HEK293T (cell line): ENCODE data around the gene GINS1.

Source experiments
- CTCF ChIA-PET: fragments of 350-600 bp; formaldehyde crosslinking; extraction: SDS; loops from one replicate; lab custom pipeline; 2021; ENCODE audit warnings: antibody characterized with exemption, inconsistent platforms; lab: Yijun Ruan, JAX
- POLR2A ChIA-PET: fragments of 350-600 bp; formaldehyde crosslinking; extraction: SDS; loops from one replicate; lab custom pipeline; 2020; ENCODE audit warnings: antibody characterized with exemption, inconsistent platforms; lab: Yijun Ruan, JAX
- DNase-seq: peaks from one replicate; pipeline ENCODE4 v3.0.0; 2012; ENCODE audit warnings: mixed read lengths; ENCODE audit errors: extremely low spot score
- ARNT ChIP-seq: fragments of 450-650 bp; IDR thresholded peaks from 2 replicates; pipeline ENCODE4 v1.6.1; 2017; ENCODE audit warnings: mild to moderate bottlenecking
- BHLHE40 ChIP-seq: fragments of 450-650 bp; IDR thresholded peaks from 2 replicates; pipeline ENCODE4 v1.6.1; 2016; ENCODE audit warnings: mild to moderate bottlenecking, moderate library complexity, borderline replicate concordance
- CTBP1 ChIP-seq: fragments of 450-650 bp; IDR thresholded peaks from 2 replicates; pipeline ENCODE4 v1.6.1; 2016; ENCODE audit warnings: borderline replicate concordance
- ELF4 ChIP-seq: fragments of 450-650 bp; IDR thresholded peaks from 2 replicates; pipeline ENCODE4 v1.6.1; 2017; ENCODE audit warnings: antibody characterized with exemption
- FOXA1 ChIP-seq: fragments of 450-650 bp; IDR thresholded peaks from 2 replicates; pipeline ENCODE4 v1.6.1; 2016; ENCODE audit warnings: mild to moderate bottlenecking
- FOXK2 ChIP-seq: fragments of 450-650 bp; IDR thresholded peaks from 2 replicates; pipeline ENCODE4 v1.6.1; 2016; ENCODE audit warnings: mild to moderate bottlenecking
- FOXM1 ChIP-seq: fragments of 450-650 bp; IDR thresholded peaks from 2 replicates; pipeline ENCODE4 v1.6.1; 2017; ENCODE audit warnings: mild to moderate bottlenecking, borderline replicate concordance
- HDGF ChIP-seq: fragments of 450-650 bp; IDR thresholded peaks from 2 replicates; pipeline ENCODE4 v1.6.1; 2017; ENCODE audit warnings: antibody characterized with exemption, borderline replicate concordance
- L3MBTL2 ChIP-seq: fragments of 450-650 bp; conservative IDR thresholded peaks from 2 replicates; pipeline ENCODE4 v1.6.1; 2016; ENCODE audit warnings: mild to moderate bottlenecking
- LEF1 ChIP-seq: fragments of 450-650 bp; IDR thresholded peaks from 2 replicates; pipeline ENCODE4 v1.6.1; 2017; ENCODE audit warnings: mild to moderate bottlenecking, borderline replicate concordance
- NFRKB ChIP-seq: fragments of 450-650 bp; IDR thresholded peaks from 2 replicates; pipeline ENCODE4 v1.6.1; 2016; ENCODE audit warnings: mild to moderate bottlenecking, moderate library complexity
- PKNOX1 ChIP-seq: fragments of 450-650 bp; IDR thresholded peaks from 2 replicates; pipeline ENCODE4 v1.6.1; 2016
- SP1 ChIP-seq: fragments of 450-650 bp; IDR thresholded peaks from 2 replicates; pipeline ENCODE4 v1.6.1; 2017
- SUZ12 ChIP-seq: fragments of 450-650 bp; IDR thresholded peaks from 2 replicates; pipeline ENCODE4 v1.6.1; 2016; ENCODE audit warnings: mild to moderate bottlenecking
- TARDBP ChIP-seq: fragments of 450-650 bp; IDR thresholded peaks from 2 replicates; pipeline ENCODE4 v1.6.1; 2016
- ZNF384 ChIP-seq: fragments of 450-650 bp; IDR thresholded peaks from 2 replicates; pipeline ENCODE4 v1.6.1; 2016

GINS1 gene

DNA sequence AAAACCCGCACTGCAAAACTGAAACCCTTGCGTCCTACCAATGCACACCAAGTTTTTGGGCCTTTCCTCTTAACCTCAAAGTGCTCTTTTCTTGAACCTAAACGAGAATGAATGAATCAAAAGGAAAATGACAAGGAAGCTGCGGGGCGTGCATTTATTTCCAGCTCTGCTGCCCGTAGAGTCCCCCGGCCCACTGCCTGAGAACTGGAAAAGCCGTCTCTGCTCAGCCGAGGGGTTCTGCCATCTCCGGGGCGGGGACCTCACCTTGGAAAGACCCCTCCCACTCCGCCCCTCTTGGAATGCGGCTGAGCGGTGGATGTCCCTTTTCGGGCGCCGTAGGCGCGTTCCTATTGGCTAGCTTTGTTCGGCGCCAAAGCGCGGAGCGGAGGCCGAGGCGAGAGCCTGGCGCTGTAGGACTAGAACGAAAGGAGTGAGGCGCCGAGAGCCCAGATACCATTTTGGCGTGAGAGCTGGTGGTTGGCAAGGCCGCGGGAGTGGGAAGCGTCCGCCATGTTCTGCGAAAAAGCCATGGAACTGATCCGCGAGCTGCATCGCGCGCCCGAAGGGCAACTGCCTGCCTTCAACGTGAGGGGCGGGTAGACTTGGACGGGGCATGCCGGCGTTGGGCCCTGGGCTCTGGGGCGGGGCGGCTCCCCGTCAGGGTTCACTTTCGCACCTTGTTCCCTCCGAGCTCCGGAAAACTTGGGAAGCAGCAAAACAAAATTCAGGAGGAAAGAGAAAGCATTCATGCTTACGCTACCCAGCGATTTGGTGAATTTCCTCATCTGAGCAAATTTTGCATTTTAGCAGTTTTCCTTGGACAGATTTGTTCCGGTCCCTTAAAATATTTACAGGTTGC lies at the start of gene GINS1:
GINS1 (plus strand) TSS at position 363 of the 859 bp plus-strand sequence; CDS start at position 511, 148 bp downstream.
- POLR2A ChIA-PET, result interaction anchor here (0.6 to 2.3 kb wide), 26 partner anchors 9 to 419 kb away, joined by 3 to 26 read pairs (median 4); partner anchors contain the start of genes ABHD12 and PYGB
- CTCF ChIA-PET, result interaction anchor here (0.6 to 1.2 kb wide), 3 partner anchors 9 to 1346 kb away, joined by 3 to 7 read pairs (median 4); no protein-coding TSS in a partner anchor
- peak; percentile 89 for DNase-seq
- TF ChIP-seq FOXM1, result no peak
- no peak for TF ChIP-seq SUZ12
- TF ChIP-seq FOXA1, result no peak
- TF ChIP-seq ELF4, result no peak
- no peak for TF ChIP-seq ARNT
- TF ChIP-seq CTBP1, result no peak
- peak; percentile 97 for TF ChIP-seq L3MBTL2

- DNase-seq, result no peak
- ChIA-PET POLR2A (interaction anchor here (0.7 to 0.8 kb wide), 2 partner anchors 8 to 47 kb away, joined by 3 read pairs; partner anchors contain the start of gene GINS1), CTCF (interaction anchor here (0.7 kb wide), 1 partner anchor 365 kb away, joined by 3 read pairs; no protein-coding TSS in a partner anchor)
- TF ChIP-seq NFRKB (no peak), PKNOX1 (no peak), LEF1 (no peak), SP1 (no peak), ARNT (no peak), FOXA1 (no peak), HDGF (no peak), TARDBP (no peak), BHLHE40 (no peak), SUZ12 (no peak), FOXM1 (no peak)
These were observed 46.7 kb upstream of the GINS1 start for GRCh38 chr20:25360631-25361286.

- DNase-seq, result no peak
- POLR2A ChIA-PET, result interaction anchor here (0.7 to 0.8 kb wide), 2 partner anchors 9 to 46 kb away, joined by 3 read pairs; partner anchors contain the start of gene GINS1
- CTCF ChIA-PET, result interaction anchor here (0.7 kb wide), 1 partner anchor 366 kb away, joined by 3 read pairs; no protein-coding TSS in a partner anchor
- no peak for TF ChIP-seq ELF4
These were observed 46.2 kb upstream of the GINS1 start for GRCh38 chr20:25361287-25361683.

GRCh38 chr20:25364180-25364788 lies 43.2 kb upstream of the GINS1 start:
- CTCF ChIA-PET, result no interaction called here

GRCh38 chr20:25364879-25365699 lies 42.4 kb upstream of the GINS1 start:
- ChIA-PET POLR2A (no interaction called here), CTCF (no interaction called here)
- DNase-seq, result no peak
- TF ChIP-seq FOXK2, result no peak
- TF ChIP-seq SP1, result no peak
- TF ChIP-seq NFRKB, result no peak
- TF ChIP-seq ZNF384, result no peak
- TF ChIP-seq BHLHE40, result no peak

More at GRCh38 chr20:25364180-25364788, 43.2 kb upstream of the GINS1 start:
- DNase-seq, result no peak
- POLR2A ChIA-PET, result no interaction called here
- TF ChIP-seq NFRKB, result no peak
- TF ChIP-seq HDGF, result no peak
- no peak for TF ChIP-seq CTBP1
- no peak for TF ChIP-seq L3MBTL2
- no peak for TF ChIP-seq BHLHE40
- TF ChIP-seq ARNT, result no peak

- ChIA-PET CTCF (no interaction called here), POLR2A (no interaction called here)
- no peak for TF ChIP-seq NFRKB
- no peak for TF ChIP-seq SUZ12
- TF ChIP-seq PKNOX1, result no peak
- TF ChIP-seq FOXK2, result no peak
- no peak for TF ChIP-seq FOXM1
- no peak for TF ChIP-seq SP1
- TF ChIP-seq L3MBTL2, result no peak
- TF ChIP-seq ARNT, result no peak
- no peak for TF ChIP-seq BHLHE40
- TF ChIP-seq ZNF384, result no peak
- no peak for TF ChIP-seq CTBP1
- TF ChIP-seq FOXA1, result no peak
- TF ChIP-seq ELF4, result no peak
- TF ChIP-seq TARDBP, result no peak
- no peak for TF ChIP-seq HDGF
- DNase-seq, result no peak
These were observed 38.9 kb upstream of the GINS1 start for GRCh38 chr20:25368526-25368925.
